ENCODE data around the gene SLC19A1.

Gene SLC19A1

GRCh38 chr21:45481977-45482898 lies 60.0 kb downstream of the SLC19A1 start:
- H3K9ac ChIP-seq = no peak overlapping the region
- no peak overlapping the region for H3K4me3 ChIP-seq (ENCODE audit: low read depth, low read length)
- H3K27me3 ChIP-seq (ENCODE audit: control insufficient read depth, insufficient read depth, low read length) = no peaks in the 10 kb centered on the region
- no peak overlapping the region for H2AFZ ChIP-seq
- H3K9me3 ChIP-seq (ENCODE audit: control insufficient read depth, low read length) = no peaks in the 10 kb centered on the region
- no peak for TF ChIP-seq CTCF (IDR thresholded peaks at IDR 0.05)
- no peaks in the 10 kb centered on the region for H3K79me2 ChIP-seq
- no peaks in the 10 kb centered on the region for H3K36me3 ChIP-seq (ENCODE audit: control insufficient read depth, insufficient read depth, low read length)
- no peaks in the 10 kb centered on the region for H3K4me1 ChIP-seq
- no peak overlapping the region for H3K27ac ChIP-seq
- no peak overlapping the region for H3K4me2 ChIP-seq (ENCODE audit: low read length)

- no peaks in the 10 kb centered on the region for H3K27me3 ChIP-seq (ENCODE audit: control insufficient read depth, insufficient read depth, low read length)
- H3K27ac ChIP-seq = no peak overlapping the region
- H3K79me2 ChIP-seq = no peaks in the 10 kb centered on the region
- H3K4me1 ChIP-seq = no peaks in the 10 kb centered on the region
- H3K4me3 ChIP-seq (ENCODE audit: low read depth, low read length) = no peak overlapping the region
- no peak overlapping the region for H2AFZ ChIP-seq
- H3K9me3 ChIP-seq (ENCODE audit: control insufficient read depth, low read length) = no peaks in the 10 kb centered on the region
- H3K36me3 ChIP-seq (ENCODE audit: control insufficient read depth, insufficient read depth, low read length) = no peaks in the 10 kb centered on the region
- H3K4me2 ChIP-seq (ENCODE audit: low read length) = no peak overlapping the region
- H3K9ac ChIP-seq = no peak overlapping the region
- no peak for TF ChIP-seq CTCF (IDR thresholded peaks at IDR 0.05)
Observed at GRCh38 chr21:45481566-45481965, 60.7 kb downstream of the SLC19A1 start.

- Histone ChIP-seq H3K27me3 (ENCODE audit: control insufficient read depth, insufficient read depth, low read length) (no peaks in the 10 kb centered on the region), H2AFZ (no peak overlapping the region), H3K9me3 (ENCODE audit: control insufficient read depth, low read length) (no peaks in the 10 kb centered on the region), H3K79me2 (no peaks in the 10 kb centered on the region), H3K9ac (no peak overlapping the region), H3K4me2 (ENCODE audit: low read length) (no peak overlapping the region), H3K36me3 (ENCODE audit: control insufficient read depth, insufficient read depth, low read length) (no peaks in the 10 kb centered on the region), H3K27ac (no peak overlapping the region), H3K4me1 (no peaks in the 10 kb centered on the region), H3K4me3 (ENCODE audit: low read depth, low read length) (no peak overlapping the region)
- TF ChIP-seq CTCF (IDR thresholded peaks at IDR 0.05) = no peak
Observed at GRCh38 chr21:45480701-45481500, 61.3 kb downstream of the SLC19A1 start.

- no peak overlapping the region for H3K27ac ChIP-seq
- no peak overlapping the region for H3K4me3 ChIP-seq (ENCODE audit: low read depth, low read length)
- no peak overlapping the region for H2AFZ ChIP-seq
- no peak overlapping the region for H3K9ac ChIP-seq
- no peaks in the 10 kb centered on the region for H3K4me1 ChIP-seq
- no peaks in the 10 kb centered on the region for H3K36me3 ChIP-seq (ENCODE audit: control insufficient read depth, insufficient read depth, low read length)
- TF ChIP-seq CTCF (IDR thresholded peaks at IDR 0.05) = no peak
- no peaks in the 10 kb centered on the region for H3K79me2 ChIP-seq
- no peak overlapping the region for H3K4me2 ChIP-seq (ENCODE audit: low read length)
- no peaks in the 10 kb centered on the region for H3K27me3 ChIP-seq (ENCODE audit: control insufficient read depth, insufficient read depth, low read length)
- no peaks in the 10 kb centered on the region for H3K9me3 ChIP-seq (ENCODE audit: control insufficient read depth, low read length)
Observed at GRCh38 chr21:45479691-45480675, 62.3 kb downstream of the SLC19A1 start.
